Amniotic epithelial cell (primary cell): ENCODE measurements around the gene PCNX2.
"Not testable (repeated sequence)": the region's sequence is repeated elsewhere in the genome, so short reads cannot be mapped to it uniquely, and the experiment has no call there.

ENCODE experiments used
- DNase-seq: peaks from one replicate; pipeline ENCODE4 v3.0.0-alpha.2; 2010; ENCODE audit warnings: low read depth

The PCNX2 gene

GRCh38 chr1:233151861-233152260 lies 143.7 kb downstream of the PCNX2 start:
- no peak for DNase-seq

GRCh38 chr1:233144434-233144833 lies 151.1 kb downstream of the PCNX2 start:
- DNase-seq, result no peak

- DNase-seq, result no peak
These were observed 152.3 kb downstream of the PCNX2 start for GRCh38 chr1:233143241-233143640.

- DNase-seq, result peak; percentile 78
These were observed 154.6 kb downstream of the PCNX2 start for GRCh38 chr1:233140974-233141373.

GRCh38 chr1:233140499-233140898 lies 155.0 kb downstream of the PCNX2 start:
- DNase-seq, result peak; percentile 17

GRCh38 chr1:233138788-233139585 lies 156.5 kb downstream of the PCNX2 start:
- DNase-seq, result no peak

GRCh38 chr1:233135833-233136232 lies 159.7 kb downstream of the PCNX2 start:
- DNase-seq, result no peak

GRCh38 chr1:233132445-233132844 lies 163.1 kb downstream of the PCNX2 start:
- no peak for DNase-seq

- not testable (repeated sequence) for DNase-seq
These were observed 166.5 kb downstream of the PCNX2 start for GRCh38 chr1:233129031-233129430.

GRCh38 chr1:233127157-233127556 lies 168.4 kb downstream of the PCNX2 start:
- no peak for DNase-seq

- no peak for DNase-seq
These were observed 172.7 kb downstream of the PCNX2 start for GRCh38 chr1:233122779-233123178.

- DNase-seq, result no peak
These were observed 173.5 kb downstream of the PCNX2 start for GRCh38 chr1:233121947-233122559.

- no peak for DNase-seq
These were observed 180.7 kb downstream of the PCNX2 start for GRCh38 chr1:233114860-233115259.

GRCh38 chr1:233114159-233114558 lies 181.4 kb downstream of the PCNX2 start:
- peak; percentile 42 for DNase-seq

GRCh38 chr1:233113009-233113879 lies 182.3 kb downstream of the PCNX2 start:
- peak; percentile 100 for DNase-seq

- DNase-seq, result peak; percentile 19
These were observed 183.1 kb downstream of the PCNX2 start for GRCh38 chr1:233112186-233113008.

GRCh38 chr1:233111731-233112130 lies 183.8 kb downstream of the PCNX2 start:
- DNase-seq, result no peak

- peak; percentile 89 for DNase-seq
These were observed 186.4 kb downstream of the PCNX2 start for GRCh38 chr1:233109096-233109495.

- peak; percentile 53 for DNase-seq
These were observed 187.8 kb downstream of the PCNX2 start for GRCh38 chr1:233107716-233108130.

- no peak for DNase-seq
These were observed 188.3 kb downstream of the PCNX2 start for GRCh38 chr1:233107130-233107660.

- DNase-seq, result peak; percentile 89
These were observed 190.3 kb downstream of the PCNX2 start for GRCh38 chr1:233105225-233105624.
